ENCODE data around the gene ANKRD33.

Gene ANKRD33

DNA sequence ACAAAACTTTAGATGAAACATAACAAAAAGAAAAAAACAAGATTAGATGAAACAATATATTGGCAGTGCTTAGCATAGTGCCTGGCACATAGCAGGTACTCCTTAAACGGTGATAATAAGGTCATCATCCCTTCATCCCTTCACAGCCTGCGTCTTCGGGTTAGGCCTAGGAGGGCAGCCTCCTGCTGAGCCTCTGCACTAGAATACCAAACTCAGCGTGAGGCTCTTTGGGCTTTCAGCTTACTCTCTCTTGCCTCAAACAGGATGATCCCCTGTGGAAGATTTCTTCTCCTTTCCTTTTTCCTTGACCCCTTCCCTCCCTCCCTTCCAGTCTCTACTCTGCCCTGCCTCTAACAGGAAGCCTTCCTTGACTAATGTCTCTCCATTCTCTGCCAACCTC is 25.0 kb upstream of the ANKRD33 start:
- no peak for DNase-seq (ENCODE audit: low read depth)
- in situ Hi-C loops (cut with HindIII; ENCODE audit: low sequenced_read_pairs) = no loop called here
- TF ChIP-seq, protein P1, sequence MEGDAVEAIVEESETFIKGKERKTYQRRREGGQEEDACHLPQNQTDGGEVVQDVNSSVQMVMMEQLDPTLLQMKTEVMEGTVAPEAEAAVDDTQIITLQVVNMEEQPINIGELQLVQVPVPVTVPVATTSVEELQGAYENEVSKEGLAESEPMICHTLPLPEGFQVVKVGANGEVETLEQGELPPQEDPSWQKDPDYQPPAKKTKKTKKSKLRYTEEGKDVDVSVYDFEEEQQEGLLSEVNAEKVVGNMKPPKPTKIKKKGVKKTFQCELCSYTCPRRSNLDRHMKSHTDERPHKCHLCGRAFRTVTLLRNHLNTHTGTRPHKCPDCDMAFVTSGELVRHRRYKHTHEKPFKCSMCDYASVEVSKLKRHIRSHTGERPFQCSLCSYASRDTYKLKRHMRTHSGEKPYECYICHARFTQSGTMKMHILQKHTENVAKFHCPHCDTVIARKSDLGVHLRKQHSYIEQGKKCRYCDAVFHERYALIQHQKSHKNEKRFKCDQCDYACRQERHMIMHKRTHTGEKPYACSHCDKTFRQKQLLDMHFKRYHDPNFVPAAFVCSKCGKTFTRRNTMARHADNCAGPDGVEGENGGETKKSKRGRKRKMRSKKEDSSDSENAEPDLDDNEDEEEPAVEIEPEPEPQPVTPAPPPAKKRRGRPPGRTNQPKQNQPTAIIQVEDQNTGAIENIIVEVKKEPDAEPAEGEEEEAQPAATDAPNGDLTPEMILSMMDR (IDR thresholded peaks at IDR 0.05; ENCODE audit: low read depth, low read length, missing control alignments) = no peak
- no peak overlapping the region for H3K4me3 ChIP-seq (ENCODE audit: low read depth, low read length)

DNA sequence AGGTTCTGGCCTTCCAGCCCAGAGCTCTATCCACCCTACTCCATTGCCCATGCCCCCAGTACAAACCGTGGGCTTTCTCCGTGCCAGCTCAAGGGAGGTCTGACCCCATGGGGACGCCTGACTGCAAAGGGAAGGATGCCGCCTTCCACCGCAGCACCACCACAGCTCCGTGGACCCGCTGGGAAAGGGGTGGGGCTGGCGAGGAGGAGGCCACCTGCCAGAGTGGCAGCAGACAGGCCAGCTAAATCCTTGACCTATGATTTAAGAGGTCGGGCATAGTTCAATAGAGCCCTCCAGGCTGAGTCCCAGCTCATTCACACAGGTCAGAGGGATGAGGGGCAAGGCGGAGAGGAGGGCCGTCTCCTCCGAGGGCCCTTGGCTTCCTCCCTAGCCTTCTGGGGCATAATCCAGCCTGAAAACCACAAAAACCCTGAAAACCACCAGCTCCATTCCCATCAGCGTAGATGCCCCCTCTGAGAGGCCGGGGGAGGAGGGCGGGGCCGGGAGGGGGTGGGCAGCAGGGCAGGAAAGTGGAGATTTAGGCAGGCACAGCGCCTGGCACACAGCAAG is 24.5 kb upstream of the ANKRD33 start:
- no peak for DNase-seq (ENCODE audit: low read depth)
- in situ Hi-C loops (cut with HindIII; ENCODE audit: low sequenced_read_pairs) = no loop called here
- no peak overlapping the region for H3K4me3 ChIP-seq (ENCODE audit: low read depth, low read length)
- TF ChIP-seq, protein P1 (IDR thresholded peaks at IDR 0.05; ENCODE audit: low read depth, low read length, missing control alignments) = no peak

DNA sequence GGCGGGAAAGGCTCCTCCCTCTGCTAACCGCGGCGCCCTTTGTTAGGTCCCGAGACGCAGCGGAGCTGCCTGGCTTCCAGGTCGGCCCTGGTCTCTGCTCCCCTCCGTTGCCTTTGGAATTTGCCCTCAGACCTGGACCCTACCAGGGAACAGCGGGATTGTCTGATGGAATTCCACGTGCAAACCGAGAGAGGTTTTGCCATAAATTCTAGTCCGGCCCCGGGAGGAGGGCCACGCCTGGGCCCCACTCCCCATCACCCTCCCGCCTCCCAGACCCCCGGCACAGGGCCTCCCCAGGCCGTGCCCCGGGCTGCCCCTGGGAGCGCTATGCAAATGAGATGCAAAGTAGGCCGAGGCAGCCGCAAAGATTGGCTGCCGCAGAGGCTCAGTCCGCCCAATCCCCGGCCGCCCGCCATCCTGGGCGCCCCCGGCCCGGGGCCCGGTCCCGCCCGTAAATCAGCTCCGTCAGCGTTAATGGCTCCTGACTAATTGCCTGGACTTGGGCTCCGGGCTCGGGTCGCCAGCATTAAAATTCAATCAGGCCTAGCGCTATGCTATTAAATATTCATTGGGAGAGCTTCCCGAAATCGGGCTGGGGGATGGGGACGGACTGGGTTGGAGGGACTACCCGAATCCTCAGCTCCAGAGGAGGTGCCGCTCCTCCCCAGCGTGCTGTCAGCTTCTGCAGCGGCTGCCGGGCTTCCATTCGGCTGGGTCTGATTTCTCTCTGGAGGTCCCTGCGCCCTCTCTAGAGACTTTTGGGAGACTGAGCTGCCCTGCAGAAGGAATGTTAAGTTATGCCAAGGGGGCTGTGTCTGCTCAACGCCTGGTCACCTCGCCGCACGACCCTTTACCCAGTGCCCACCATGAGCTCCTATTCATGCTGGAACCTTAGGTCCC is 23.7 kb upstream of the ANKRD33 start:
- peak overlapping the region; percentile 36 for H3K4me3 ChIP-seq (ENCODE audit: low read depth, low read length)
- DNase-seq (ENCODE audit: low read depth) = no peak
- TF ChIP-seq, protein P1 (IDR thresholded peaks at IDR 0.05; ENCODE audit: low read depth, low read length, missing control alignments) = no peak
- in situ Hi-C loops (cut with HindIII; ENCODE audit: low sequenced_read_pairs) = no loop called here

DNA sequence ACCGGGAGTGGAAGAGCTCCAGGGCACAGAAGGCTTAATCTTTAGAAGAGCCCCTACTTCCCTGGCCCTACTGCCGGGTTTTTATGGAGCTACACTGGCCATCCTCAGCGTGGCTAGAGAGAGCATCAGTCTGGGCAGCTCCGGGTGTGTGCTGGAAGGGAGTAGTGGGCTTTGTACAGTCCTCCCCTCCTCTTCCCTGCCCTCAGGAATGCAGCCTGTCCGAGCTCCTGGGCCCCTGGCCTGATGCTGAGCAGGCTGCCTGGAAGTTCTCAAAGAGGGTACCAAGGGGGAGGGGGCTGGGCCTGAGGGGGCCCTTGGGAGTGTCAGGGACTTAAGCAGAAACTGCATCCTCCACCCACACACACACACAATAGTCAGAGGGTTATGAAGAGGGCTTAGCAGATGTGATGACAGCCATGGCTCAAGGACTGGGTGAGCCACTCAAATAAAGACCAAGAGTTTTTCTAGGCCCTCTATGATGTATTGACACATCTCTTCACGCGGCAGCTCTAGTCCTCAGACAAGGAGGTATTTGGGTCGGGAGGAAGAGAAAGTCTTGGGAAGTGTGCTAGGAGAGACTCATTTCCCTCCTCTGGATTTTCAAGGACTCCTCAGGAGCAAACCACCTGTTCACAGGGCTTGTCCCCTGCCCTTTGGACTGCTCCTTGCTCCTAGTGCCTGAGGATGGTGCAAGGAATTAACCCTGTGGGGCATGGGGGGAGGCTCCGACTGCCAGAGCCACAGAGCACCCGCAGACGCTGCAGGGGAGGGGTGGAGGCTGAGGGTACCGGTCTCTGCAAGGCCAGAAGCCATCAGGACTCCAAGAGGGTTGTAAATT is 22.9 kb upstream of the ANKRD33 start:
- TF ChIP-seq, protein P1 (IDR thresholded peaks at IDR 0.05; ENCODE audit: low read depth, low read length, missing control alignments) = no peak
- in situ Hi-C loops (cut with HindIII; ENCODE audit: low sequenced_read_pairs) = no loop called here
- no peak for DNase-seq (ENCODE audit: low read depth)
- H3K4me3 ChIP-seq (ENCODE audit: low read depth, low read length) = peak overlapping the region; percentile 36

DNA sequence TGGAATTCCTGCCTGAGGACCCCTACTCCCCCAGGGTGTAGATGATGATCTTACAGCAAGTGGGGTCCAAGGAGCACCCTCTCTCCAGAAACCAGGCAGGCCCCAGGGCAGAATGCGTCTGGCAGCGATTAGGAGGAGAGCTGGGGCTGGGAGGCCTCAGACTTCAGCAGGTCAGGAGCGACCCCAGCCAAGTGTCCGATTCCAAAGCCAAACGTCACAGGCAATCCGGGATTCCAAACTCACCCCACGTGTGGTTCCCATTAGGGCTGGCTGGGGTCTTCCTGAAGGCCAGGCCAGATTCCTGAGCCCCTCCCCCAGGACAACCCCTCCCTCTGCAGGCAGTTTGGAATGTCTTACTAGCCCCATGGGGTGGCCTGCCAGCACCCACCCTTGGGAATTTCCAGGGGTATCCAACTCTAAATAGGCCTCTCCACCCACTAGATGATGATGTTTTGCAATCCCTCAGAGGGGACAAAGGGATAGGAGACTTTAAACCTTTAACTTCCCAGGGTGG is 22.1 kb upstream of the ANKRD33 start:
- TF ChIP-seq, protein P1 (IDR thresholded peaks at IDR 0.05; ENCODE audit: low read depth, low read length, missing control alignments) = no peak
- in situ Hi-C loops (cut with HindIII; ENCODE audit: low sequenced_read_pairs) = no loop called here
- DNase-seq (ENCODE audit: low read depth) = no peak
- H3K4me3 ChIP-seq (ENCODE audit: low read depth, low read length) = no peak overlapping the region

DNA sequence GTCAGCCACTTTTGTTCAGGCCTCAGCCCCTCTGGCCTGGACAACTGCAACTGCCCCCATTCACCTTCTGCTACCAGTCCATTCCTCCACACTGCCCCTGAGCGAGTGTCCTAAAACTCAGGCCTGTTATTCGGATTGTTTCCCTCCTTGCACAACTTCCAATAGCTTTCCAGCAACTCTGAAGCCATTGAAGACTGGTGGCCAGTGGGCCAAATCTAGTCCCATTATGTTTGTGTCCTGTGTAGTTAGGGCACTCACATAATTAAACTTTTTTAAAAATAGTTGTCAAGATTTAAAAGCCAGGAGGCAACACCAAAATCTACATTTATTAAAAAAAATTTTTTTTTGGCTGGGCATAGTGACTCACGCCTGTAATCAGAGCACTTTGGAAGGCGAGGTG is 21.6 kb upstream of the ANKRD33 start:
- DNase-seq (ENCODE audit: low read depth) = no peak
- H3K4me3 ChIP-seq (ENCODE audit: low read depth, low read length) = no peak overlapping the region
- TF ChIP-seq, protein P1 (IDR thresholded peaks at IDR 0.05; ENCODE audit: low read depth, low read length, missing control alignments) = no peak
- in situ Hi-C loops (cut with HindIII; ENCODE audit: low sequenced_read_pairs) = no loop called here

All from astrocyte of the cerebellum (primary cell).